Colon (tissue), 2 donors: Measurements from ENCODE around the gene TREX2.

Source experiments
- FAIRE-seq: peaks from 2 replicates; lab custom pipeline; 2012; peaks lifted over from hg19 to GRCh38; lab: Jason Lieb, UNC
- donor health status: control.
- donor health status: control.

The TREX2 gene

GRCh38 chrX:153475751-153476281, 30.0 kb upstream of the TREX2 start:
- no peak for FAIRE-seq

DNA sequence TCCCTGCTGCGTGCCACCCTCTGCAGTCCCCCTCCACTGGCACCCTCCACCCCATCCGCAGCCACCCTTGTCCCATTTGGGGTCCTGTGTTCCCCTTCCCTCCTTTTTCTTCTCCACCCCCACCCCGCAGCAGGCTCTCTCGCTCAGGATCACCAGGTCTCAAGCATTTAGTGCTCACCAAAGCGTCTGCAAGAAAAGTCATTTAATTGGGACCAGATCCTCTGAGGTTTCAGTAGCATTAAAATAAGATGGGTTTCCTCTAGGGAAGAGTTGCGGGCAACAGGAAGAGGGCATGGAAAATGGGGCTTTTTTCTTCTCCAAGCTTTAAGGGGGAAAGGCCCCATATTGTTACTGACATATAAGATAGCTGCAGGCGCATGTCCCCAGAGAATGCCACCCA, 29.4 kb upstream of the TREX2 start:
- no peak for FAIRE-seq

DNA sequence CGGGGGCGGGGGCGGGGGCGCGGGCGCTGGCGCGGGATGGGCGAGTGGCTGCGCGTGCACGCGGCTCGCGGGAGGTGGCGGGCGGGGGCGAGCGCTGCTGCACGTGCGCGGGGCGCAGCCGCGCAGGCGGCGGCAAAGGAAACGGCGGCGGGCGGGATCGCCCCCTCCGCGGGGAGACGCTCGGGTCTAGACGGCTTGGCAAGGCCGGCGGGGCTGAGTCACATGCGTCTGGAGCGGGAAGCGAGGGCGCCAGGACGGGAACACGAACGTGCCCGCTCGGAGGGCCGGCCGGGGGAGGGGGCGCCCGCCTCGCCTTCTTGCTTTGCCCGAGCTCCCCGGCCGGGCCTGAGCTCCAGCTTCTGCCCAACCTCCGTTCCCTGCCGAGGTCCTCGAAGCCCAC, 28.9 kb upstream of the TREX2 start:
- no peak for FAIRE-seq

GRCh38 chrX:153474266-153474665, 28.4 kb upstream of the TREX2 start:
- FAIRE-seq: no peak

- no peak for FAIRE-seq
Measured at GRCh38 chrX:153473126-153473525, 27.3 kb upstream of the TREX2 start.

- FAIRE-seq: no peak
Measured at GRCh38 chrX:153471663-153472280, 25.9 kb upstream of the TREX2 start.

- FAIRE-seq: no peak
Measured at GRCh38 chrX:153470411-153471363, 24.8 kb upstream of the TREX2 start, which contains the start of gene HAUS7. TSS of gene HAUS7 (minus strand) at chrX:153470576. CDS start at chrX:153470557, 19 bp downstream.

- FAIRE-seq: no peak
Measured at GRCh38 chrX:153469811-153470410, 24.1 kb upstream of the TREX2 start.

GRCh38 chrX:153468008-153468580, 22.2 kb upstream of the TREX2 start:
- no peak for FAIRE-seq

DNA sequence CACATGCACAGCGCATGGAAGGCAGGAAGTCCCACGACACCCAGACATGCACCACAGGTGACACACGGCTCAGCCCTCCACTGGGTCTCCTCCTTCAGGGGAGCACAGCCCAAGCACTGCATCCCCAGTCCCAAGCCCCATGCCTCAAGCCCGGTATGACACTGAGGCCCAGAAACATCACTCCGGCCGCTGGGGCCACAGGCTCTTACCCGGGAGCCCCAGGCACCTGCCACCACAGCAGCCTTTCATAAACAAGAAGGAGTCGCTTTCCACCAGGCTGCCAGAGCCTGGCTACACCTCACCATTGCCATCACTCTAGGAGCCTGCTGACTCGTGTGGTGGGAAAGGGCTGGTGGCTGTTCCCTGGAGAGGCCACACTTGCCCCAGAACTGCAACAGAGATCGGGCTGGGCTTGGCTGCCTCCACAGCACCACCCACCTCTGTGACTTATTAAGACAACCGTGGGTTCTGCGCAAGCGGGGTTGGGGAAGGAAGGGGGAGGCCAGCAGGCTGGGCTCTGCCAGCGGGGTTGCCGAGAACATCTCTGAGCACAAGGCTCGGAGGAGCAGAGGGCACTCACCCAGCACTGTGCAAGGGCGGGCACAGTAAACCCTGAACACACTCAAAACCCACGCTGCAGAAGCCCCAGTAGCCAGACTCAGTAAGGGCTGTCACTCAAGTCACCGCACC, 20.0 kb upstream of the TREX2 start:
- FAIRE-seq: no peak

DNA sequence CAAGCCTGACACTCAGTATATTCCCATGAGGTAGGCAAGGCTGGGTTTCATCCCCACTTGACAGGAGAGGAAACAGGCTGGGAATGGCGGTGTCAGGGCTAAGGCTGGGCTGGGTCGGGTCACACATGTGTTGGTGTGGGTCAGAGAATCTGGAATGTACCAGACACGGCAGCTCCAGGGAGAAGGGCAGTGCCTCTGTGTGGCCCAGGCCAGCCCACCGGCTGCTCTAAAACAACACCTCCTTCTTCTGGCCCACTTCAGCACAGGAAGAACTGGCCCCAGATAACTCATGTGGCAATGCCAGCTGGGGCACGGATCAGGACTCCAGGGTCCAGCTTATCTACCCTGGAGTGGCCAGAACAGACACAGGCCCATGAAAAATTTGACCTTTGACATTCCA, 18.3 kb upstream of the TREX2 start:
- FAIRE-seq: no peak

GRCh38 chrX:153463556-153463955, 17.7 kb upstream of the TREX2 start:
- FAIRE-seq: no peak

GRCh38 chrX:153463031-153463430, 17.2 kb upstream of the TREX2 start:
- FAIRE-seq: no peak

DNA sequence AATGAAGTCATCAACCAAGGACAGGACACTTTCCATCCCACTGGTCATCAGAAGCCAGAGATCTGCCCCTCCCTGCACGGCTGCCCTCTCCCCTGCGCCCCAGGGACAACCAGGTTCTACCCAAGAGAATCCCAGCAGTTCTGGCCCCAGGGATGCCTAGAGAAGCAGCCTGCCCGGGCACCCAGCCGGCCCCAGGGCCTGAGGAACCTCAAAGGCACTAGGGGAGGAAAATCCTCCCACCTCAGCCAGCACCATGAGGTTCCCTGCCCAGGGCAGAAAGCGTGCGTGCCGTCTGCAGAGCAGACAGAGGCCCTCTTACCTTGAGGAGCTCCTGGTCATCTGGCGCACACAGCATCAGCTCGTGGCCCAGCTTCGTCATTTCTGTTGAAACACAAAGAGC, 16.4 kb upstream of the TREX2 start:
- FAIRE-seq: no peak

GRCh38 chrX:153460826-153461225, 15.0 kb upstream of the TREX2 start:
- FAIRE-seq: no peak

- FAIRE-seq: no peak
Measured at GRCh38 chrX:153459986-153460385, 14.1 kb upstream of the TREX2 start.

DNA sequence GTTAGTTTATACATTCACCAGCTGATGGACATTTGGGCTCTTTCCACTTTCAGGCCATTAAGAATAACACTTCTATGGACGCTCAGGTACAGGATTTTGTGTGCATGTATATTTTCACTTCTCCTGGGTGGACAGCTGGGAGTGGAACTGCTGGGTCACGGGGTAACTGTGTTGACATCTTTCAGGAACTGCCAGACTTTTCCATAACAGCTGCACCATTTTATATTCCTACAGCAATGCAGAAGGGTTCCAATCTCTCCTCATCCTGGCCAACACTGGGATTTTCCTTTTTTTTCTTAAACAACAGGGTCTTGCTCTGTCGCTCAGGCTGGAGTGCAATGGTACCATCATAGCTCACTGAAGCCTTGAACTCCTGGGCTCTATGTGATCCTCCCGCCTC, 12.6 kb upstream of the TREX2 start:
- no peak for FAIRE-seq

- no peak for FAIRE-seq
Measured at GRCh38 chrX:153457827-153458466, 12.1 kb upstream of the TREX2 start.

DNA sequence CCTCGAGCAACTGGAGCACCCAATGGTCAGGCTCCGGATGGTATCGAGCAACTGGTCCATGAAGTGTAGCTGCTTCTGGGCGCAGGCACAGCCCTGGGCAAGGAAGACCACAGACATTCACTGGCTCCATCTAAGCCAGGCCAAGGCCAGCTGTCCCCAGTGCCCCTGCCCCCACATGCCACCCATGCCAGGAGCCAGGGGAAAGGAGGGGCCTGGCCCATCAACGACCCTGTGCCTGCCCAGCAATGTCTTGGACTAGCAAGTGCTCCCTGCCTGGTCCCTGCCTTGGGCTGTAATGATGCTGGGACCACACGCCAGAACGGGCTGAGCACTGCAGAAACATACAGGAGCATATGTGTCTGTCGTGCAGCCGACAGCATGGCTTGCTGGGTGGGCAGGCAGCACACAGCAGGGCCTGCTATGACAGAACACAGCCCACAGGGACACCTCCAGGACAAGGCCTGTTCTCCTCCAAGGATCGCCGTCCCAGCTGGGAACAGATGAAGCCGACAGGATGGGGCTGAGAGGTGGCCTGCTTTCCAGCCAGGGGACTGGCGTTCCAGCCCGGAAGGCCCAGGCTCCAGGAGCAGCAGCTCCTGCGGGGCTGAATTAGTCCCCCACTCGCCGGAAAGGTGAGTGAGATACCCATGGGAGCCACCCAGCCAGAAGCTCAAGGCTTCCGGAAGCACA, 11.4 kb upstream of the TREX2 start:
- FAIRE-seq: no peak

DNA sequence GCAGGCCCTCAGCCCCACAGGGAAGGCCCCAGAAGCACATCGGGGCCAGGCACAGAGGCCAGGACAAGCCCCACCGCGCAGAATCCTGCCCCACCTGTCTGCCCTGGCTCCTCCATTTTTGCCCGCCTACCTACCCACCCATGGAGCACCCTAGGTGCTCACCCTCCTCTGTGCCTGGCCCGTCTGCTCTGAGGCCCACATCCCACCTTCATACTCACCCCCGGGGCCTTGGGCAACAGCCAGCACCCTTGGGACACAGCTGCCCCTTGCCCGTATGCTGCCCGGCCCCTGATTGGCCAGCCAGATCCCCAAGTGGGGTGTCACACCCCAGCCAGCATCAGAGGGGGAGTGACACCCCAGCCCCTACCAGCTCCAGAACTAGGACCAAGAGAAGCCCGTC, 10.8 kb upstream of the TREX2 start:
- FAIRE-seq: no peak

- no peak for FAIRE-seq
Measured at GRCh38 chrX:153456161-153456560, 10.3 kb upstream of the TREX2 start.
